IPS DF 6.9 (cell line): Measurements from ENCODE around the gene DDX27.

Experiments
- DNase-seq: peaks from one replicate; pipeline ENCODE4 v3.0.0-alpha.2; 2013; ENCODE audit warnings: low read depth, low spot score
- H3K27ac ChIP-seq: one replicate; pipeline ENCODE4 v1.5.1; 2013; ENCODE audit warnings: low read length, control low read depth
- H3K27me3 ChIP-seq: 2 replicates; pipeline ENCODE4 v1.6.1; 2013; ENCODE audit warnings: mild to moderate bottlenecking, low read length; ENCODE audit not compliant: control insufficient read depth, insufficient read depth
- H3K36me3 ChIP-seq: 2 replicates; pipeline ENCODE4 v1.6.1; 2013; ENCODE audit warnings: low read length; ENCODE audit not compliant: control insufficient read depth, insufficient read depth
- H3K4me1 ChIP-seq: 2 replicates; pipeline ENCODE4 v1.6.1; 2013; ENCODE audit warnings: low read length; ENCODE audit not compliant: control insufficient read depth, insufficient read depth
- H3K4me3 ChIP-seq: 2 replicates; pipeline ENCODE4 v1.5.1; 2013; ENCODE audit warnings: mild to moderate bottlenecking, low read length
- H3K9me3 ChIP-seq: 2 replicates; pipeline ENCODE4 v1.6.1; 2013; ENCODE audit warnings: low read length, inconsistent platforms; ENCODE audit not compliant: control insufficient read depth, insufficient read depth
- WGBS: extraction: QIAGEN DNeasy Blood & Tissue Kit; methylation state at CpG from one replicate; pipeline ENCODE4 v1.1.7; 2013; ENCODE audit warnings: mixed read lengths, missing lambda C conversion rate; ENCODE audit not compliant: insufficient read length, insufficient coverage; 5-methylcytosine and 5-hydroxymethylcytosine counted together

The DDX27 gene

GRCh38 chr20:49282584-49283171 is 63.5 kb downstream of the DDX27 start:
- H3K27me3 ChIP-seq, result no peaks in the 10 kb centered on the region
- no peak for DNase-seq
- H3K27ac ChIP-seq, result no peak overlapping the region
- H3K4me1 ChIP-seq, result peaks cover 2% of the 10 kb centered on the region; the same call in 1 of the 2 replicates
- H3K36me3 ChIP-seq, result peaks cover 74% of the 10 kb centered on the region
- no peaks in the 10 kb centered on the region for H3K9me3 ChIP-seq
- H3K4me3 ChIP-seq, result peak overlapping the region; percentile 72; the same call in 1 of the 2 replicates
- no CpG with 5 or more reads among the region's 20 CpGs for WGBS

DNA sequence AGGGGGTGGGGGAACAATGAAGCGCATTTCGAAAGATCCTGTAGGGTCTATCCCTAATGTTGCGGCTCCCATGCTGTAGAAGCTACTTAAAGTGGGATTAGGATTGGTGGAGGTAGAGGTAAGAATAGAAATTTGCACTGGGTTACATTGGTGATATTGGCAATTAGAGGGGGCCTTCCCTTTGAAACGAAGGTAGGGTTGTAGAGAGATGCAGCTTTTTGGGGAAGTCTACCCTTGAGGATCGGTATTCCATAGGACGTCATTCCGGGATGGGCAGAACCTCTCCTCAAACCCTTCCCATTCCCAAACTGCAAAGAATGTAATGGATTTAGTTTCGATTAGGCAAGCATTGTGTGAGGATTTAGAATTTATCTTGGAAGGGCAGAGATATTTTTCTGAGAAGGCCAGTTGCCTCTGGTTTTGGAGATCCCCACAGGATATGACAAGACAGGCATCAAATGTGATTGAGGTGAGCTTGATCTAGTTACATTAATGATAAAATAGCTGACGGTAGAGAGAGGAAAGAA is 64.0 kb downstream of the DDX27 start:
- Histone ChIP-seq H3K36me3 (peaks cover 78% of the 10 kb centered on the region), H3K9me3 (no peaks in the 10 kb centered on the region), H3K4me1 (peaks cover 2% of the 10 kb centered on the region; the same call in 1 of the 2 replicates), H3K27ac (no peak overlapping the region), H3K27me3 (no peaks in the 10 kb centered on the region), H3K4me3 (peak overlapping the region; percentile 72; the same call in 1 of the 2 replicates)
- DNase-seq, result no peak
- WGBS, result 100% methylated on average over 1 of the region's 9 CpGs

GRCh38 chr20:49283703-49284625 is 64.7 kb downstream of the DDX27 start:
- Histone ChIP-seq H3K9me3 (no peaks in the 10 kb centered on the region), H3K36me3 (peaks cover 85% of the 10 kb centered on the region), H3K4me3 (no peak overlapping the region; the same call in 1 of the 2 replicates), H3K4me1 (peaks cover 2% of the 10 kb centered on the region; the same call in 1 of the 2 replicates), H3K27me3 (no peaks in the 10 kb centered on the region), H3K27ac (no peak overlapping the region)
- no peak for DNase-seq
- no CpG with 5 or more reads among the region's 3 CpGs for WGBS

DNA sequence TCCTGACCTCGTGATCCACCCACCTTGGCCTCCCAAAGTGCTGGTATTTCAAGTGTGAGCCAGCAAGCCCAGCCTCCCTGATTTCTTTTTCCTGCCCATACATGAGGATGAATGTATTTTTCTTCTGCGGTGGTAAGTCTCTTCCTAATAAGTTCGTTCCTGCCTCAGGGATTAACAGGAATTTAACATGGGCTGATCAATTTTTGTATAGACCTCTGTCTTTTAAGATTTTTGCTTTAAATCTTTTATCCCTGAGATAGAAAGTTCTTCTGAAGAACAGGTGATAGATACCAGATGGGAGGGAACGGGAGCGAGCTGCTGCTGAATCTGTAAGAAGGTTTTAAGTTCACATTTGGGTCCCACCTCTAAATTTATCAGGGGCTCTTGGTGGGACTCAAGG is 65.6 kb downstream of the DDX27 start:
- no CpG with 5 or more reads among the region's 5 CpGs for WGBS
- no peak for DNase-seq
- no peaks in the 10 kb centered on the region for H3K9me3 ChIP-seq
- H3K27me3 ChIP-seq, result no peaks in the 10 kb centered on the region
- peaks cover 83% of the 10 kb centered on the region for H3K36me3 ChIP-seq
- H3K27ac ChIP-seq, result no peak overlapping the region
- H3K4me3 ChIP-seq, result no peak overlapping the region
- H3K4me1 ChIP-seq, result peaks cover 2% of the 10 kb centered on the region; the same call in 1 of the 2 replicates

- peaks cover 78% of the 10 kb centered on the region for H3K36me3 ChIP-seq
- peaks cover 2% of the 10 kb centered on the region; the same call in 1 of the 2 replicates for H3K4me1 ChIP-seq
- no peaks in the 10 kb centered on the region for H3K9me3 ChIP-seq
- no peaks in the 10 kb centered on the region for H3K27me3 ChIP-seq
- DNase-seq, result no peak
- no peak overlapping the region for H3K27ac ChIP-seq
- WGBS, result no CpG with 5 or more reads among the region's 1 CpG
- no peak overlapping the region for H3K4me3 ChIP-seq
Observed at GRCh38 chr20:49285233-49285668, 66.0 kb downstream of the DDX27 start.

DNA sequence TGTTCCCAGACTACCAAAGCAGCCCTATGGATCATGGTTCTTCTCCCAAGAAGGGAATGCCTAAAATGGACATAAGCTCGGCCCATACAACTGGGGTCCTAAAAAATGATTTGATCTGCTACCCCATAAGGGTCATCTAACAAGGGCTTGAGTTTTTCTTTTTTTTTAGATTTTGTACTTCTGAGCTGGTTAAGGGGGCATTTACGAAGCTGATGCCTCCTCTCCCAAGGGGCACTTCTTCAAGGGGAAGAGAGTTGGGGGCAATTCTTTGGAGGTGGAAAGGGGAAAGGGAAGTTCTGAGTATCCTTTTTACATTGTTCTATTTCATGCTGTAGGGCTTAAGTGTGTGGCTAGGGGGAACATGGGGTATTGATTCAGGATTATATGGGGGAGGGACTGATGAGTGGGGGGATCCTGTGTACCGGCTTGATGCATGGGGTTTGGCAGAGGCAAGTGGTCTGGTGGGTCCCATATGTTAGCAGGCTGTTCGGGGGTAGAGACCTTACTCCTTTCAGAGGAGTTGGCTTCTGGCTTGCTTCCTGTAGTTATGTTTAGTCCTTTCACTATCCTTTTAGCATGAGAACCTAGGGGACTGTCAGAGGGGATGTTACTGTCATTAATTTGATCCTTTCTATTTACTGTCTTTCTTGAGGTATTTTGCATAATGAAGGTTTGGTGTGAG is 66.7 kb downstream of the DDX27 start:
- Histone ChIP-seq H3K9me3 (no peaks in the 10 kb centered on the region), H3K27me3 (no peaks in the 10 kb centered on the region), H3K36me3 (peaks cover 74% of the 10 kb centered on the region), H3K27ac (no peak overlapping the region), H3K4me3 (no peak overlapping the region), H3K4me1 (peaks cover 2% of the 10 kb centered on the region; the same call in 1 of the 2 replicates)
- no CpG with 5 or more reads among the region's 4 CpGs for WGBS
- DNase-seq, result no peak

GRCh38 chr20:49286689-49287551 is 67.7 kb downstream of the DDX27 start:
- H3K4me3 ChIP-seq, result no peak overlapping the region
- no peaks in the 10 kb centered on the region for H3K27me3 ChIP-seq
- DNase-seq, result no peak
- peaks cover 2% of the 10 kb centered on the region; the same call in 1 of the 2 replicates for H3K4me1 ChIP-seq
- 100% methylated on average over 1 of the region's 16 CpGs for WGBS
- no peaks in the 10 kb centered on the region for H3K9me3 ChIP-seq
- no peak overlapping the region for H3K27ac ChIP-seq
- H3K36me3 ChIP-seq, result peaks cover 66% of the 10 kb centered on the region

GRCh38 chr20:49287555-49288249 is 68.5 kb downstream of the DDX27 start:
- no peaks in the 10 kb centered on the region for H3K27me3 ChIP-seq
- DNase-seq, result no peak
- no peaks in the 10 kb centered on the region for H3K4me1 ChIP-seq
- H3K36me3 ChIP-seq, result peaks cover 58% of the 10 kb centered on the region; the same call in 1 of the 2 replicates
- H3K27ac ChIP-seq, result no peak overlapping the region
- no peak overlapping the region for H3K4me3 ChIP-seq
- H3K9me3 ChIP-seq, result no peaks in the 10 kb centered on the region

DNA sequence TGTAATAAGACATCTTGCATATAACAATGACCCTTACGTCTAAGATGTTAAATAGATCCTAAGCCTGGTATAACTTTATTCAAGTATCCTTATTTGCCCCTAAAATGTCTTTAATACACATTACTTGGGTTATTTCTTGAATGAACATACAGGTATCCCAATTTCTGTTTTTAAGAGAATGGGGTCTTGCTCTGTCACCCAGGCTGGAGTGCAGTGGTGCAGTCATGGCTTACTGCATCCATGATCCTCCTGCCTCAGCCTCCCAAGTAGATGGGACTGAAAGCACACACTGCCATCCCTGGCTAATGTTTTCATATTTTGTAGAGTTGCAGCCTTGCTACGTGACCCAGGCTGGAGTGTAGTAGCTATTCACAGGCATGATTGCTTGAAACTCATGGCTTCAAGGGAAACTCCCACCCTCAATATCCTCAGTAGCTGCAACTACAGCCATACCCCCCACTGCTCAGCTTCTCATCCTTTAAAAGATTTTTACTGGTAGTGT is 69.1 kb downstream of the DDX27 start:
- WGBS, result no CpG with 5 or more reads among the region's 2 CpGs
- H3K27me3 ChIP-seq, result no peaks in the 10 kb centered on the region
- DNase-seq, result no peak
- peaks cover 52% of the 10 kb centered on the region; the same call in 1 of the 2 replicates for H3K36me3 ChIP-seq
- no peak overlapping the region for H3K27ac ChIP-seq
- H3K4me3 ChIP-seq, result no peak overlapping the region
- H3K9me3 ChIP-seq, result no peaks in the 10 kb centered on the region
- no peaks in the 10 kb centered on the region for H3K4me1 ChIP-seq
